Femur (tissue), 1 donor: Measurements from ENCODE around the gene GLCE.
A peak's percentile ranks its signal among the peaks of the same experiment; 100 is the strongest.

Experiments used
- DNase-seq: peaks from one replicate; pipeline ENCODE4 v3.0.0-alpha.2; 2017

GLCE gene

DNA sequence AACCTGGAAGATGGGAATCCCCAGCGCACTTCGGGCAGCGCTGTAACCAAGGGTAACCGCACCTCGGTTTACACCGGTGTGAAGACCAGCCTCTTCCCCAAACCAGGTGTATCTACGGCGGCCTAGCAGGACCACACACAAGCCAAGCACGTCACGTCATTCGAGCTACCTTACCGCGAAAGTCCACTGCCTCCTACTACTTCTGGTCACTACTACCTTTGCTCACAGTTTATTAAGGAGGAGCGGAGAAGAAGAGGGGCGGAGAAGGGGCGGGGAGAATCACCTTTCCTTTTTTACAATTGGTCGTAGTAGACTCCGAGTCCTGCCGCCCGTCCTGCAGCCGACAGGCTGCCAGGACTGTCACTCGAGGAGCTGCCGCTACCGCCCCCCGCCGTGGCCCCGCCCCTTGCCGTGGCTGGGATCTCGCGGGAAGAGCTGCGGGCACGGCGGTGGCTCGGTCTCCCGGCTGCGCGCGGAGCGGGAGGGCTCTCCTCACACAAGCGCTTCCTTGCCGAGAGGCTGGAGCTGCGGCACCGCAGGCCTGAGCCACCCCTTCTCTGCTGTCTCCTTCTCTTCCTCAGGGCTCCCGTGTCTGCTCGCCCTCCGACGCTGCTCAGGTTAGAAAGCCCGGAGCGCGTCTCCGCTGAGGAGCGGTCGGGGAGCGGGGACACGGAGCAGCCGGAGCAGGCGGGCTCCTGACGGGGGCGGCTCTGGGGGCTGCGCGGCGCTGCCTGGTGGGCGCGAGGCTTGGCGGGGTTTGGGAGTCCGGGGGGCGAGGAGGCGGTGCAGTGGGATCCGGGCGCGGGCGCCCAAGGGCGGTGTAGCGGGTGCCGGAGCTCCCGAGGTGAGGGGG, at the start of gene GLCE:
GLCE (plus strand) TSS at position 495 of the 853 bp plus-strand sequence. CDS start 95,172 bp downstream, outside the sequence.
- peak; percentile 98 for DNase-seq

DNA sequence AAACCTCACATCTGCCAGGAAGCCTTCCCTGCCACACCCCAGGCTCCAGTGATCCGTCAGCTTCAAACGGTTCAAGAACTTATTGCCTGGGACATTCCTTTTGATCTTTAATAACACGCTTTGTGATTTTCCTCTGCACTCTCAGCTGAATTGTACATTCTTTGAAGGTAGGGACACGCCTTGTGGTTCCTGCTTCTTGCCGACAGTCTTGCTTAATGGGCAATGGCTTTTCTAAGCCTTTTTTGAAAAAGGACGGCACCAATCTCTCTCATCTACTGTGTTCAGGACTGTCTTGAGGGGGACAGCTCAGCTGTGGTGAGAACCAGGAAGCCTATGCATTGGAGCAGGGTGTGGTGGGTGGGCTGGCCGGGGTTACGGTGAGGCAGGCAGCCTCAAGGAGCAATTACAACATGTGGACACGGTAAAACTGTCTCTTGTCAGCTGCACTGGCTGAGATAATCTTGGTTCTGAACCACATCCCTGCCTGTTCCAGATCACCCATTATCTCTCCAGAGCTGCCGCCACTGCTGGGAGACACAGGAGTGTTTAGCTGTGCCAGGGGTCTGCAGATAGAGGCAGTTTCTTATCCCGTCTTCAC, 46.0 kb upstream of the GLCE start:
- DNase-seq: no peak

DNA sequence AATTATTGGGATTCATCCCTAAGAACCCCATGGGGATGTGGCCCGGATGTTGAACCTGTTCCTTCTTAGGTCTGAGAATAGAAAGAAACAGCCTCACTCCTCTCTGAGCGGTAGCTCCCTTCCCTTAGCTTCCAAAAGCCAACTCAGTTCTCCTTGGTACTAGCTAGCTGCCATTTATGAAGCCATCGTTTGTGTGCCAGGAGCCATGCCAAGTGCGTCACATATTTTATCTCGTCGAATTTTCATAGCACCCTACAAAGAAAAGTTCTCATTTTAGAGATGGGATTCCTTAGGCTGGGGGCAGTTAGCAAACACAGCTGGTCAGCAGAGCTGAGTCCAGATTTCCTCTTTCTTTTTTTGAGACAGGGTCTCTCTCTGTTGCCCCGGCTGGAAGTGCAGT, 45.4 kb upstream of the GLCE start:
- no peak for DNase-seq

DNA sequence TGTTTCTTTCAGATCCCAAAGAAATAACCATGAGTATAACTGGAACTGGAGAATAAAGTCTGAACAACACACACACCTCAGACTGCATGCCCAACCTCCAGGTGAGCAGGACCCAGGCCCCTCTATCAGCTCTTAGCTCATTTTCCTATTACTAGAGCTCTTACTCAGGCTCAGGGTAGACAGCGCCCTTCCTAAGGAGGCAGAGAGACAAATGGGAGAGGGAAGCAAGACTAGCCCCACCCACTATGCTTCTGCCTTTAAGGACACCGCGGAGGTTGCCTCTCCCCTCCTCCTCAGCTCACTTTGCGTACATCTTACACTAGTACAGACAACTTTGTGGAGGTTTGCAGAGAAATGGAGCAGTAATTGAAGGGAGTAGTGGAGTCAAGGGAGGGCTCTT, 44.0 kb upstream of the GLCE start:
- no peak for DNase-seq

- peak; percentile 53 for DNase-seq
Observed at GRCh38 chr15:69117431-69117871, 43.0 kb upstream of the GLCE start.

- no peak for DNase-seq
Observed at GRCh38 chr15:69118089-69118488, 42.3 kb upstream of the GLCE start.

DNA sequence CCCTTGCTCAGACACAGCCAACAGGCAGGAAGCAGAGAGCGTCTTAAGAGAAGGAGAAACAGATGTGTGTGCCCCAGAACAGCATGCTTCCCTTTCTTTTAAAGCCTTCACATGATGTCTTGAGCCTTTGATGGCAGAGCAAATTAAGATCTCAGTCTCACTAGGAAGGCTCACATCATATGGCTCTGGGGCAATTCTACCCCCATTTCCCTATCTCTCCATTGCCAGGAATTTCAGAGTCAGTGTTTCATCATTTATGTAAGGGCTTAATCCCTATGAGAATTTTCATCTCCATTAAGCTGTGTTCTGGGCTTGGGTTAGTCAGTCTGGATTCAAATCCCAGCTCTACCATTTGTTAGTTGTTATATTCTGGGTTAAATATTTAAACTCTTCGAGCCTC, 41.4 kb upstream of the GLCE start:
- no peak for DNase-seq

DNA sequence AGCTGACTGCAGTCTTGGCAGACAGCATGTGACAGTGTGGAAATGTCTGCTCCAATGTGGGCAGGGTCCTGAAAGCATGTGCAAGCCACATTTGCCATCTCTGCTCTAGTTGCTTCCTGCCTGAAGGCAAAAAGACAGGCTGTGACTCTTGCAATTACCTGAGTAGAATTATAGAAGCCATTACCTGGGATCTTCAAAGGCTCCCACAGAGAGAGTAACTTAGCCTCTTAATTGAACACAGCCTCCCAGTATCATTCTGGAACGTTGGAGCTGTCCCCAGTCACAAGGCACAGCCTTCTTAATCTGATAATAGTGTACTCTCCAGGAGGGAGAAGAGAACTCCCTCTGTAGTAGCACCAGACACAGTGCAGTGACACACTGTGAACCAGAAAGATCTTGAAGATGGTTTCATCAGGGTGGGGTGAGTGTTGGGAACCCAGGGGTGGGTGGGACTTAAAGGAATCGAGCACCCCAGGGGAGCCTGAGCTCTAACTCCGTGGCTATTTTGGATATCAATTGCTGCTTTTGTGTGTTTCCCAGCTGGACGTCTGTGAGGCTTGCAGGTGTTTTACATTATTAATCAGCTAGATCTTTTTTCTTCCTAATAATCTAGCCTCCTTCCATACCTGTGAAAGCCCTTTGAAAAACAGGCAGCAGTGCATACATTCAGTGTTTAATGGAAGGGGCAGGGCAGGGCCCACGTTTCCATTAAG, 40.6 kb upstream of the GLCE start:
- no peak for DNase-seq

- no peak for DNase-seq
Observed at GRCh38 chr15:69120732-69121131, 39.7 kb upstream of the GLCE start.

DNA sequence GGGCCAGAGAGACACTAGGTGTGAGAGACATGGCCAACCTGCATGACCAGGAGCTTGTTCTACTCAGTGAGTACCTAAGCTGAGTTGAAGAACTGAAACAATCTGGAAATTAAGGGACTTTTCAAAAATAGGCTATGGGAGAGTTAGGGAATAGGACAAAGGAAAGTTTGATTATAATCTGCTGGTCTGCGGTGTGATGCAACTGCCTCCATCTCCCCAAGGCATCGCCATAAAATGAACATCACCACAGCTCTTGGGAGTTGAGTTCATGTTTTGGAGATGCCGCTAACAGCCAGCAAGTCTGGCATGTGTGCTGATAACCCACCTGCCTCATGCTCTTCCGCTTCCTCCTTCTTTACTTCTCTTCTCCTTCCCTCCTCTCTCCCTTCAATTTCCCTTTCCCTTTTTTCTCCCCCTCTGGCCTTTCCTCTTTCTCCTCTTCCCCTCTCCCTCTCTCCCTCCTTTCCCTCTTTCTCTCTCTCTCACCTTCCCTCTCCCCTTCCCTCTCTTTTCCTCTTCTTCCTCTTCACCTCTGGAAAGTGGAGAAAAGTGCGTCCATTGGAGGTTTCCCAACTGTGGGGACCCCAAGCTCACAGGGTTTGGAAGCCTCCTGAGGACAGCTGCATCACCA, 39.1 kb upstream of the GLCE start:
- no peak for DNase-seq

GRCh38 chr15:69125236-69125635, 35.2 kb upstream of the GLCE start:
- no peak for DNase-seq

- DNase-seq: no peak
Observed at GRCh38 chr15:69126054-69126469, 34.4 kb upstream of the GLCE start.

- DNase-seq: no peak
Observed at GRCh38 chr15:69127306-69127705, 33.1 kb upstream of the GLCE start.

DNA sequence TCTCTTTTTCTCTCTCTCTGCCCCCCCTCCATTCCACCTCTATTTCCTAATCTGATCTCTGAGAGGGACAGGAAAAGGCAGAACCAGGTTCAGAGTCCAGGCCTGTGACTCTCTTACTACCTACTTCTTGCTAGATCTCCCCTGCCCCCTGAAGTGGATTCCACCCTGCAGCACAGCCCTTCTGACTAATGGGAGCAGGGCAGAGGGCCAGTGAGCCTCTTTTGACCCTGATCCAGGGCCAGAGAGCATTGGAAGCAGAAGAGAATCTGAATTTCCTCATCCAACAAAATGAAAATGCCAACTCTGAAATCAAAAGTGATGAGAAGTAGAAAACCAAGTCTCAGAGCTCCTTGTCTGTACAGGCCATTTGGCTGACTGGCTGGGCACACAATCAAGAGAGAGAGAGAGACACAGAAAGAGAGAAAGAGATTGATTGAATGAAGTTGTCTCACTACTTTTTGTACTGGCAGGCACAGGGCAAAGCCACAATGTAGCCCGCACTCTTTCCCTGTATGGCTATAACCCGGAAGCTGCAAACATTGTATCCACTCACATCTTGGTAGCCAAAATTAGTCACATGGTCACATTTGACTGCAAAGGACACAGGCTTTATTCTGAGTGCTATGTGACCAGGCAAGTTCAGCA, 31.6 kb upstream of the GLCE start:
- no peak for DNase-seq

- DNase-seq: no peak
Observed at GRCh38 chr15:69131362-69132220, 28.8 kb upstream of the GLCE start.

- DNase-seq: no peak
Observed at GRCh38 chr15:69132430-69132829, 28.0 kb upstream of the GLCE start.

GRCh38 chr15:69132977-69133861, 27.2 kb upstream of the GLCE start:
- DNase-seq: peak; percentile 41

GRCh38 chr15:69133862-69134519, 26.4 kb upstream of the GLCE start:
- DNase-seq: no peak

- DNase-seq: no peak
Observed at GRCh38 chr15:69134791-69135190, 25.6 kb upstream of the GLCE start.

DNA sequence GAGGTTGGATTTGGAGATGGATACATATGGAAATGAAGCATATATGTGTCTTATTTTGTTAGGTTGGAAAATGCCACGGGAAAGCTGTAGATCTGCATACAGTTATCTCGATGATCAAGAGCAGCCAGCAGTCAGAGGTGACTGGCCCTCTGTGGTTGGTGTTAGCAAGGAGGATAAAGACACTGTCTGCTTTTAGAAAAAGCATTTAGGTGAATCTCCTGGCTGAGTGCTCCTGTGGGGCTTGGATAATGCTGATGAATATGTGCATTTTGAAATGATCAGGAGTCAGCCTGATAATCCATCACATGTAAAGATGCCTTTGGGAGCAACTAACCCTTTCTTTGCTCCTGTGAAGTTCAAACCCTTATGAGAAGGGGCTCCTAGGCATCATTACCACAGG, 24.9 kb upstream of the GLCE start:
- no peak for DNase-seq
